ENCODE results near the gene RPS25.
"Not testable (repeated sequence)": the region's sequence is repeated elsewhere in the genome, so short reads cannot be mapped to it uniquely, and the experiment has no call there.

The RPS25 gene

GRCh38 chr11:119041821-119042514, 23.8 kb upstream of the RPS25 start:
- no peak overlapping the region for H3K4me3 ChIP-seq (ENCODE audit: low read depth, low read length)
- DNase-seq (ENCODE audit: low read depth), result no peak
- in situ Hi-C loops (cut with HindIII; ENCODE audit: low sequenced_read_pairs), result no loop called here
- TF ChIP-seq, protein P1, sequence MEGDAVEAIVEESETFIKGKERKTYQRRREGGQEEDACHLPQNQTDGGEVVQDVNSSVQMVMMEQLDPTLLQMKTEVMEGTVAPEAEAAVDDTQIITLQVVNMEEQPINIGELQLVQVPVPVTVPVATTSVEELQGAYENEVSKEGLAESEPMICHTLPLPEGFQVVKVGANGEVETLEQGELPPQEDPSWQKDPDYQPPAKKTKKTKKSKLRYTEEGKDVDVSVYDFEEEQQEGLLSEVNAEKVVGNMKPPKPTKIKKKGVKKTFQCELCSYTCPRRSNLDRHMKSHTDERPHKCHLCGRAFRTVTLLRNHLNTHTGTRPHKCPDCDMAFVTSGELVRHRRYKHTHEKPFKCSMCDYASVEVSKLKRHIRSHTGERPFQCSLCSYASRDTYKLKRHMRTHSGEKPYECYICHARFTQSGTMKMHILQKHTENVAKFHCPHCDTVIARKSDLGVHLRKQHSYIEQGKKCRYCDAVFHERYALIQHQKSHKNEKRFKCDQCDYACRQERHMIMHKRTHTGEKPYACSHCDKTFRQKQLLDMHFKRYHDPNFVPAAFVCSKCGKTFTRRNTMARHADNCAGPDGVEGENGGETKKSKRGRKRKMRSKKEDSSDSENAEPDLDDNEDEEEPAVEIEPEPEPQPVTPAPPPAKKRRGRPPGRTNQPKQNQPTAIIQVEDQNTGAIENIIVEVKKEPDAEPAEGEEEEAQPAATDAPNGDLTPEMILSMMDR (IDR thresholded peaks at IDR 0.05; ENCODE audit: low read depth, low read length, missing control alignments), result no peak

GRCh38 chr11:119039471-119039870, 21.3 kb upstream of the RPS25 start:
- H3K4me3 ChIP-seq (ENCODE audit: low read depth, low read length); in situ Hi-C loops (cut with HindIII; ENCODE audit: low sequenced_read_pairs); DNase-seq (ENCODE audit: low read depth): not testable (repeated sequence)

DNA sequence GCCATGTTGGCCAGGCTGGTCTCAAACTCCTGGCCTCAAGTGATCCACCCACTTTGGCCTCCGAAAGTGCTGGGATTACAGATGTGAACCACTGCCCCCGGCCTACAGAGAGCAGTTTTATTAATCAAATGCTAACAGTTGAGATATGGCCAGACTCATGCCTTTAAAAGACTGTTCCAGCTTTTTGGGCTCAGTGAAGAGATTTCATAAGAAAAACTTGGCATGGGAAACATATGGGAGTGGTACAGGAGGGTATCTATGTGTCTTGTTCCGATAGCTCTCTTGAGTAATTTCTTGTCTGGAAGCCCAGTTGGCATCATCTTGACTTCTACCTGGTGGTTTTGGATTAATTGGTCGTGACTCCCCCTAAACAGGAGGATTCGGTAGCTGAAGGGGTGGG, 20.7 kb upstream of the RPS25 start:
- in situ Hi-C loops (cut with HindIII; ENCODE audit: low sequenced_read_pairs), result no loop called here
- no peak overlapping the region for H3K4me3 ChIP-seq (ENCODE audit: low read depth, low read length)
- no peak for DNase-seq (ENCODE audit: low read depth)
- TF ChIP-seq, protein P1 (IDR thresholded peaks at IDR 0.05; ENCODE audit: low read depth, low read length, missing control alignments), result no peak

GRCh38 chr11:119034813-119035212, 16.7 kb upstream of the RPS25 start:
- no peak overlapping the region for H3K4me3 ChIP-seq (ENCODE audit: low read depth, low read length)
- TF ChIP-seq, protein P1 (IDR thresholded peaks at IDR 0.05; ENCODE audit: low read depth, low read length, missing control alignments), result no peak
- DNase-seq (ENCODE audit: low read depth), result no peak
- in situ Hi-C loops (cut with HindIII; ENCODE audit: low sequenced_read_pairs), result no loop called here

GRCh38 chr11:119033421-119033820, 15.3 kb upstream of the RPS25 start:
- DNase-seq (ENCODE audit: low read depth); H3K4me3 ChIP-seq (ENCODE audit: low read depth, low read length); in situ Hi-C loops (cut with HindIII; ENCODE audit: low sequenced_read_pairs): not testable (repeated sequence)

DNA sequence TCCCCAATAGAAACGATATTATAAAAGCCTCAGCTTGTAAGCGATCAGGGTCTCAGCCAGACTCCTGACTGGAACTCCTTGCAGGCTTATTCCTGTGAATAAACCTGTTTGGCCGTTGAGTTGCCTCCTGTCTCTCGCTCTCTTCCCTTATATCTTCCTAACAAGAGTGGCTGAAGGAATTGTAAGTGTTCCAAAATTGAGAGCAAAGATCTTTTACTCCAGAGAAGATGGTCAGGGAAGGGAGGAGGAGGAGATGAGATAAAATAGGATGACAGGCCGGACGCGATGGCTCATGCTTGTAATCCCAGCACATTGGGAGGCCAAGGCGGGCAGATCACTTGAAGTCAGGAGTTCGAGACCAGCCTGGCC, 13.8 kb upstream of the RPS25 start:
- in situ Hi-C loops (cut with HindIII; ENCODE audit: low sequenced_read_pairs), result no loop called here
- TF ChIP-seq, protein P1 (IDR thresholded peaks at IDR 0.05; ENCODE audit: low read depth, low read length, missing control alignments), result no peak
- no peak for DNase-seq (ENCODE audit: low read depth)
- no peak overlapping the region for H3K4me3 ChIP-seq (ENCODE audit: low read depth, low read length)

GRCh38 chr11:119030329-119031047, 12.3 kb upstream of the RPS25 start, which contains the start of gene SLC37A4:
Gene SLC37A4 (minus strand): TSS chr11:119030877.
- H3K4me3 ChIP-seq (ENCODE audit: low read depth, low read length), result peak within 1 kb of the TSS; percentile 85
- TF ChIP-seq, protein P1 (IDR thresholded peaks at IDR 0.05; ENCODE audit: low read depth, low read length, missing control alignments), result no peak
- in situ Hi-C loops (cut with HindIII; ENCODE audit: low sequenced_read_pairs), result no loop called here
- peak; percentile 95 for DNase-seq (ENCODE audit: low read depth)
